HG03342 (cell line): Measurements from ENCODE around the gene OR56B4.
"Not testable (repeated sequence)": the region's sequence is repeated elsewhere in the genome, so short reads cannot be mapped to it uniquely, and the experiment has no call there.

Source experiments
- ATAC-seq: cut with Tn5 transposase; IDR thresholded peaks from one replicate; pipeline ENCODE4 v1.9.1; 2021; ENCODE audit warnings: mild to moderate bottlenecking, moderate library complexity; ENCODE audit not compliant: unreplicated experiment

OR56B4 gene

GRCh38 chr11:6107384-6107783 lies at the start of gene OR56B4:
TSS of gene OR56B4 (plus strand) at chr11:6107684. CDS start at chr11:6107779, 95 bp downstream.
- not testable (repeated sequence) for ATAC-seq

- ATAC-seq: no peak
Observed at GRCh38 chr11:6061475-6061874, 46.0 kb upstream of the OR56B4 start.

- no peak for ATAC-seq
Observed at GRCh38 chr11:6062691-6063358, 44.7 kb upstream of the OR56B4 start.

- ATAC-seq: no peak
Observed at GRCh38 chr11:6067502-6067901, 40.0 kb upstream of the OR56B4 start.

GRCh38 chr11:6076443-6076842 lies 31.0 kb upstream of the OR56B4 start:
- not testable (repeated sequence) for ATAC-seq

GRCh38 chr11:6077723-6078122 lies 29.8 kb upstream of the OR56B4 start:
- no peak for ATAC-seq

GRCh38 chr11:6079463-6079862 lies 28.0 kb upstream of the OR56B4 start:
- no peak for ATAC-seq

- ATAC-seq: no peak
Observed at GRCh38 chr11:6083129-6083528, 24.4 kb upstream of the OR56B4 start.

- no peak for ATAC-seq
Observed at GRCh38 chr11:6084587-6084986, 22.9 kb upstream of the OR56B4 start.

GRCh38 chr11:6094186-6094585 lies 13.3 kb upstream of the OR56B4 start:
- no peak for ATAC-seq

GRCh38 chr11:6095798-6096197 lies 11.7 kb upstream of the OR56B4 start:
- ATAC-seq: no peak

GRCh38 chr11:6096417-6096816 lies 11.1 kb upstream of the OR56B4 start:
- no peak for ATAC-seq

GRCh38 chr11:6099577-6099976 lies 7.9 kb upstream of the OR56B4 start:
- no peak for ATAC-seq

- ATAC-seq: no peak
Observed at GRCh38 chr11:6110011-6110410, 2.5 kb downstream of the OR56B4 start.

- no peak for ATAC-seq
Observed at GRCh38 chr11:6111673-6112072, 4.2 kb downstream of the OR56B4 start.

- no peak for ATAC-seq
Observed at GRCh38 chr11:6116638-6117037, 9.2 kb downstream of the OR56B4 start.

GRCh38 chr11:6124245-6124644 lies 16.8 kb downstream of the OR56B4 start:
- no peak for ATAC-seq

- no peak for ATAC-seq
Observed at GRCh38 chr11:6127881-6128280, 20.4 kb downstream of the OR56B4 start.

- ATAC-seq: no peak
Observed at GRCh38 chr11:6129011-6129410, 21.5 kb downstream of the OR56B4 start.

- no peak for ATAC-seq
Observed at GRCh38 chr11:6129635-6130034, 22.2 kb downstream of the OR56B4 start.

- ATAC-seq: no peak
Observed at GRCh38 chr11:6132431-6132830, 24.9 kb downstream of the OR56B4 start.

GRCh38 chr11:6135936-6136335 lies 28.5 kb downstream of the OR56B4 start:
- not testable (repeated sequence) for ATAC-seq

- no peak for ATAC-seq
Observed at GRCh38 chr11:6142936-6143335, 35.5 kb downstream of the OR56B4 start.
